ENCODE measurements around the gene HNRNPC. TPM values are rescaled to one million over a fixed set of nuclear protein-coding genes. Genes with fewer than 3 reads are reported as not detected.

Gene HNRNPC
- total and polyA plus RNA-seq, 2 of the 8 experiments (the other 6 are each of a cell fraction or from before 2014, with no cell fraction given): 781 to 1,207 TPM

DNA sequence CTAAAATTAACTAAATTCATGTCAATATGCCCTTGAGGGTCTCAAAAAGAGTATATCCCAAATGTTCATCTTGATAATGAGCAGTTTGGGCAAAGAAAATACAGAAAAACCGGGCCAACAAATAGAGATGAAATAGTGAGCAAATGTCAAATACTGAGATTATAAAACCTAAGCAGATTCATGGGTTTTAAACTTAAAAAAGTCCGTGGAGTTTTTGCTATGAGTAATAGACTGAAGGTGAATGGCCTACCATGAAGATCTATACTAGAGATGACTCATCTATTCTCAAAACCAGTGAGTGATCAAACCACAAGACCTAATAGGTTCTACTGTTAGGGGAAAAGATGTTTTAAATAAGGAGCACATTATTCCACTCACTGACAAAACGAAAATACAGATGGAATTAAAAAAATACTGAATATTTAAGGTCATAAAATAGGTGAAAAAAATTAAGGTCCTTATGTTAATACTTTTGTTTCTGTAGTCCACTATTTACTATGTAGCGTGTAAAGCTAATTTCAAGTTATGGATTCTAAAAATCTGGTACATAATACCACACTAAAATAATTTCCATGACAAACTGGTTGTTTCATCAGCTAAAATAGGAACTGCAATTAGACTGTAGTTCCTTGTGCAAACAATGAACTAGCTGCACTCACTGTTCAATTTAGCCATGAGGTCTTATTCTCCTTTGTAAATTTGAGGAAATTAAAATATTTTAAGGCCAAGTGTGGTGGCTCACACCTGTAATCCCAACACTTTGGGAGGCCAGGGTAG lies 5.0 kb downstream of the HNRNPC start:
- Histone ChIP-seq H2BK12ac (ENCODE audit: low read depth, low read length) (no peak overlapping the region), H3K4me2 (ENCODE audit: insufficient read depth in 1 of 2, low read depth in 2 of 2, low read length in 2 of 2) (peak overlapping the region; percentile 66 to 83), H3K14ac (ENCODE audit: insufficient read length) (no peak overlapping the region), H3K56ac (replicated peaks; ENCODE audit: insufficient read length, low read depth, low read length) (no peak overlapping the region), H3K79me2 (ENCODE audit: control insufficient read depth in 1 of 2, insufficient read depth in 2 of 2, low read length in 2 of 2) (peaks cover 83 to 99% of the 10 kb centered on the region in 2 experiments), H3K27ac (ENCODE audit: low read depth, low read length) (no peak overlapping the region), H3K27me3 (replicated peaks in 1 of 4; ENCODE audit: control insufficient read depth in 3 of 4, extremely low read depth in 1 of 4, insufficient read depth in 3 of 4, low read length in 3 of 4) (no peaks in the 10 kb centered on the region), H3K23ac (ENCODE audit: insufficient read length) (no peak overlapping the region), H4K8ac (ENCODE audit: extremely low read depth, insufficient read depth, low read length) (no peak overlapping the region), H3K4me3 (ENCODE audit: extremely low read depth in 1 of 4, insufficient read depth in 2 of 4, low read depth in 3 of 4, low read length in 4 of 4) (peak overlapping the region in 2 of 4 experiments; percentile 7 to 99; a peak in 3 of 8 replicates), H4K91ac (replicated peaks; ENCODE audit: insufficient read length, low read length) (no peak overlapping the region), H3K9ac (replicated peaks in 1 of 4; ENCODE audit: extremely low read depth in 1 of 4, low read depth in 3 of 4, low read length in 3 of 4) (no peak overlapping the region), H3K9me3 (ENCODE audit: insufficient read depth in 2 of 2, low read depth in 1 of 2, low read length in 1 of 2) (no peaks in the 10 kb centered on the region), H2BK5ac (ENCODE audit: low read depth, low read length) (no peak overlapping the region), H3K23me2 (ENCODE audit: low read depth, low read length) (no peaks in the 10 kb centered on the region; the same call in 1 of the 2 replicates), H2BK120ac (replicated peaks; ENCODE audit: low read depth, low read length) (no peak overlapping the region), H2AK5ac (ENCODE audit: low read depth, low read length) (no peak overlapping the region), H4K5ac (ENCODE audit: insufficient read length, low read depth, low read length) (no peak overlapping the region), H3K4me1 (replicated peaks in 1 of 4; ENCODE audit: control insufficient read depth in 3 of 4, insufficient read depth in 4 of 4, low read length in 3 of 4) (peaks cover 3 to 7% (median 5%) of the 10 kb centered on the region in 4 experiments; a peak in 5 of 7 replicates), H2BK20ac (ENCODE audit: low read length) (no peak overlapping the region), H3K79me1 (ENCODE audit: low read depth, low read length) (no peaks in the 10 kb centered on the region), H3K4ac (replicated peaks; ENCODE audit: insufficient read length, low read depth, low read length) (no peak overlapping the region), H4K20me1 (replicated peaks in 1 of 2; ENCODE audit: control insufficient read depth in 1 of 2, insufficient read depth in 2 of 2, low read length in 2 of 2) (peaks cover 48 to 60% of the 10 kb centered on the region in 2 experiments), H3K18ac (ENCODE audit: extremely low read depth, low read length) (no peak overlapping the region), H3K36me3 (ENCODE audit: control insufficient read depth in 2 of 4, insufficient read depth in 4 of 4, low read length in 3 of 4) (peaks cover 28 to 91% (median 63%) of the 10 kb centered on the region in 4 experiments), H2AFZ (ENCODE audit: low read length) (no peak overlapping the region), H2BK15ac (ENCODE audit: low read length) (no peak overlapping the region)
- DNase-seq (ENCODE audit: low read depth in 1 of 2, low spot score in 2 of 2) (no peak), FAIRE-seq (no peak)
- ChIA-PET POLR2A (ENCODE audit: partially characterized antibody) (interaction anchor here (0.6 to 17.3 kb wide), 39 partner anchors 10 to 736 kb away, joined by 3 to 836 read pairs (median 5); partner anchors contain the start of genes ARHGEF40, METTL3 and SUPT16H), CTCF (ENCODE audit: partially characterized antibody) (interaction anchor here (0.8 to 1.6 kb wide), 5 partner anchors 7 to 83 kb away, joined by 3 to 5 read pairs (median 4); no protein-coding TSS in a partner anchor)
- WGBS, 2 experiments (ENCODE audit: extremely low coverage in 1 of 2, insufficient coverage in 1 of 2, insufficient read length in 1 of 2, insufficient replicate concordance in 2 of 2, low coverage in 1 of 2, low lambda C conversion rate in 2 of 2, missing lambda C conversion rate in 1 of 2): 75% methylated on average over 4 of the region's 4 CpGs; no CpG with 5 or more reads in 1 of the 2 experiments
- TF ChIP-seq PHF8 (conservative IDR thresholded peaks at IDR 0.05; ENCODE audit: low read depth, low read length) (no peak), CREB1 (IDR thresholded peaks at IDR 0.05) (no peak), RNF2 (IDR thresholded peaks at IDR 0.05; ENCODE audit: borderline replicate concordance, low read depth, low read length, missing control alignments, poor library complexity, severe bottlenecking) (no peak), KDM5A (IDR thresholded peaks at IDR 0.05; ENCODE audit: low read length) (no peak), POLR2A (IDR thresholded peaks at IDR 0.05; ENCODE audit: control extremely low read depth in 1 of 2, low read depth in 2 of 2, low read length in 2 of 2) (no peak; a peak in 1 of 3 replicates), TAF1 (IDR thresholded peaks at IDR 0.05; ENCODE audit: low read depth, low read length) (no peak), GABPA (IDR thresholded peaks at IDR 0.05; ENCODE audit: borderline replicate concordance, insufficient read depth, low read length) (no peak), NANOG (IDR thresholded peaks at IDR 0.05; ENCODE audit: insufficient read depth, low read depth, low read length, poor library complexity, severe bottlenecking) (no peak), CBX8 (IDR thresholded peaks at IDR 0.05; ENCODE audit: borderline replicate concordance, low read depth, low read length) (no peak), SIX5 (IDR thresholded peaks at IDR 0.05; ENCODE audit: low read depth, low read length) (no peak)
- TF ChIP-seq, protein P1, sequence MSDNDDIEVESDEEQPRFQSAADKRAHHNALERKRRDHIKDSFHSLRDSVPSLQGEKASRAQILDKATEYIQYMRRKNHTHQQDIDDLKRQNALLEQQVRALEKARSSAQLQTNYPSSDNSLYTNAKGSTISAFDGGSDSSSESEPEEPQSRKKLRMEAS (IDR thresholded peaks at IDR 0.05): no peak

Measured in H1 (cell line).